ENCODE measurements around the gene DPY19L1. TPM values are rescaled to one million over a fixed set of nuclear protein-coding genes. Genes with fewer than 3 reads are reported as not detected.

Gene DPY19L1
- total and polyA plus RNA-seq, 2 donors (not counting 3 experiments of a cell fraction or from before 2014, with no cell fraction given): 30.9 to 53.1 TPM

- no peak for DNase-seq (ENCODE audit: low read depth, low spot score)
- H3K4me3 ChIP-seq (replicated peaks in 1 of 3; ENCODE audit: insufficient read depth in 1 of 3, low read depth in 1 of 3, low read length in 3 of 3): no peak overlapping the region
- intact Hi-C loops (cut with micrococcal nuclease): no loop called here
These were observed 29.5 kb downstream of the DPY19L1 start for GRCh38 chr7:35007768-35008167.

More at GRCh38 chr7:35007768-35008167, 29.5 kb downstream of the DPY19L1 start:
- no peak overlapping the region for H3K27ac ChIP-seq (ENCODE audit: insufficient read depth, low read depth, low read length)
- CTCF ChIA-PET: no interaction called here
- no peak overlapping the region for H3K9ac ChIP-seq (replicated peaks; ENCODE audit: extremely low read depth, insufficient read depth, low read length)
- POLR2A ChIA-PET: no interaction called here
- no peaks in the 10 kb centered on the region for H4K20me1 ChIP-seq (replicated peaks; ENCODE audit: control insufficient read depth, extremely low read depth, insufficient read depth, low read length)
- dilution Hi-C loops (cut with MboI; ENCODE audit: extremely low pct_ligation_motif_present, low sequenced_read_pairs): no loop called here
- no peak overlapping the region for H3K4me2 ChIP-seq (ENCODE audit: insufficient read depth, low read length)
- no peaks in the 10 kb centered on the region for H3K79me2 ChIP-seq (ENCODE audit: control insufficient read depth, insufficient read depth, low read length)
- H2AFZ ChIP-seq (ENCODE audit: low read depth, low read length): no peak overlapping the region
- peaks cover 3 to 4% of the 10 kb centered on the region in 2 experiments for H3K36me3 ChIP-seq (ENCODE audit: control insufficient read depth in 2 of 2, extremely low read depth in 1 of 2, insufficient read depth in 2 of 2, low read length in 2 of 2)
- FAIRE-seq: no peak
- BruUV-seq (replicated peaks): no TSS peak
- no peaks in the 10 kb centered on the region for H3K9me3 ChIP-seq (replicated peaks; ENCODE audit: control insufficient read depth, insufficient read depth, low read length)
- H3K27me3 ChIP-seq (ENCODE audit: control insufficient read depth in 2 of 2, insufficient read depth in 2 of 2, low read length in 2 of 2): no peaks in the 10 kb centered on the region
- H3K9me1 ChIP-seq (replicated peaks; ENCODE audit: control insufficient read depth, extremely low read depth, insufficient read depth, low read length): no peaks in the 10 kb centered on the region
- peaks cover 24% of the 10 kb centered on the region for H3K4me1 ChIP-seq (ENCODE audit: control insufficient read depth, extremely low read depth, insufficient read depth, low read length)
- no peak for TF ChIP-seq POLR2AphosphoS5 (IDR thresholded peaks at IDR 0.05; ENCODE audit: insufficient read depth, low read depth, low read length)
- no peak for TF ChIP-seq POLR2A (IDR thresholded peaks at IDR 0.05; ENCODE audit: low read depth, low read length)
- no peak for TF ChIP-seq CTCF (IDR thresholded peaks at IDR 0.05; ENCODE audit: extremely low read depth in 1 of 2, insufficient read depth in 1 of 2, low read depth in 1 of 2, low read length in 2 of 2)
- TF ChIP-seq MAX (IDR thresholded peaks at IDR 0.05; ENCODE audit: insufficient read depth, insufficient read length): no peak
- TF ChIP-seq GATA2 (IDR thresholded peaks at IDR 0.05; ENCODE audit: insufficient read depth, insufficient read length, low read depth, low read length): no peak
- TF ChIP-seq EZH2 (IDR thresholded peaks at IDR 0.05; ENCODE audit: borderline replicate concordance, low read depth, low read length, severe bottlenecking): no peak
- TF ChIP-seq FOS (IDR thresholded peaks at IDR 0.05; ENCODE audit: borderline replicate concordance, insufficient read depth, low read length): no peak
- no peak for TF ChIP-seq MYC (IDR thresholded peaks at IDR 0.05; ENCODE audit: low read depth, low read length)
- no peak for TF ChIP-seq JUN (IDR thresholded peaks at IDR 0.05; ENCODE audit: borderline replicate concordance, insufficient read depth, insufficient read length, low read depth)
